ENCODE data around the gene ROR2.
A peak's percentile ranks its signal among the peaks of the same experiment; 100 is the strongest.

Gene ROR2

DNA sequence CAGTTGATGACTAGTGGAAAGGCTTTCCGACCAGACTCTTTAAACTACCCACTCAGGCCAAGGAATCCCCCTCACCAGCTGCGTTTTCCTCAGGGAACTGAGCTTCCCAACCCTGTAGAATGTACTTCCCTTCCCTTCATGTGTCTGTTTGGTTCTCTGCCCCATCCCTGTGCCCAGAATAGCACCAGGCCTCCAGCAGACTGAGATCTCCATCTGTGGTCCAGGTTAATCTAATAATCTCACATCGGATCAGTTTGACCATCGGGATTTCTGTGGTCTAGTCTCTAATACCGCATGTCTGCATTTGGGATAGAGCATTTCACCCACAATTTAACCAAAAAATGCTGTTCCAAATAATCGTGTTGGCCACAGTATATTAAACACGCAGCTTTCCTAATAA is 237.2 kb downstream of the ROR2 start:
- no peak overlapping the region for H3K4me3 ChIP-seq (replicated peaks; ENCODE audit: low read depth, low read length)
- TF ChIP-seq, protein P1, sequence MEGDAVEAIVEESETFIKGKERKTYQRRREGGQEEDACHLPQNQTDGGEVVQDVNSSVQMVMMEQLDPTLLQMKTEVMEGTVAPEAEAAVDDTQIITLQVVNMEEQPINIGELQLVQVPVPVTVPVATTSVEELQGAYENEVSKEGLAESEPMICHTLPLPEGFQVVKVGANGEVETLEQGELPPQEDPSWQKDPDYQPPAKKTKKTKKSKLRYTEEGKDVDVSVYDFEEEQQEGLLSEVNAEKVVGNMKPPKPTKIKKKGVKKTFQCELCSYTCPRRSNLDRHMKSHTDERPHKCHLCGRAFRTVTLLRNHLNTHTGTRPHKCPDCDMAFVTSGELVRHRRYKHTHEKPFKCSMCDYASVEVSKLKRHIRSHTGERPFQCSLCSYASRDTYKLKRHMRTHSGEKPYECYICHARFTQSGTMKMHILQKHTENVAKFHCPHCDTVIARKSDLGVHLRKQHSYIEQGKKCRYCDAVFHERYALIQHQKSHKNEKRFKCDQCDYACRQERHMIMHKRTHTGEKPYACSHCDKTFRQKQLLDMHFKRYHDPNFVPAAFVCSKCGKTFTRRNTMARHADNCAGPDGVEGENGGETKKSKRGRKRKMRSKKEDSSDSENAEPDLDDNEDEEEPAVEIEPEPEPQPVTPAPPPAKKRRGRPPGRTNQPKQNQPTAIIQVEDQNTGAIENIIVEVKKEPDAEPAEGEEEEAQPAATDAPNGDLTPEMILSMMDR (IDR thresholded peaks at IDR 0.05; ENCODE audit: low read length, missing control alignments) = no peak
- no peak for DNase-seq (ENCODE audit: low read depth)

DNA sequence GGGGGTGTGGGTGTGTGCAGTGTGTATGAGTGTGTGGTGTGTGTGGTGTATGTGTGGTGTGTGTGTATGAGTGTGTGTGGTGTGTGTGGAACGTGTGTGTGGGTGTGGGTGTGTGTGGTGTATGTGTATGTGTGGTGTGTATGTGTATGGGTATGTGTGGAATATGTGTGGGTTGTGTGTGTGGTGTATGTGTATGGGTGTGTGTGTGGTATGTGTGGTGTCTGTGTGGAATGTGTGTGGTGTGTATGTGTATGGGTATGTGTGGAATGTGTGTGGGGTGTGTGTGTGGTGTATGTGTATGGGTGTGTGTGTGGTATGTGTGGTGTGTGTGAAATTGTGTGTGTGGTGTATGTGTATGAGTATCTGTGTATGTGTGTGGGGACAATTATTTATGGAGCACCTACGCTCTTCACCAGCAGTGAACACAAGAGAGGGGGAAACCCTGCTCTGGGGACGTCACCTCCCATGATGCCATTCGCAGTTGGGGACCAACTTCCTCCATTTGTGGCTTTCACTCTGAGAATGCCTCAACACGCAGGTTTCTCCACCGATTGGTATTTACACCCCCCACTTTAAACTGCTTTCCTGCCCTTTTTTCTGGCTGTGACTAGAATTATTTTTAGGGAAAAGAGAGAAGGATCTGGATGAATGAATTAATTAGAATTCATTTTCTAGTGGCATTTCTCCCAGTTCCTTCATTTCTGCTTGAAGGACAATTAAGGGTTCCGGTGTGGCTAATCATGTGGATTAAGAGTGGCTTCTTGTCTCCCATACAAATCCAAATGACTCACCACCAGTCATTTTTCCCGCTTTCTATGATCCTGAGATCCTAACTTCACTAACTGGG is 238.1 kb downstream of the ROR2 start:
- H3K4me3 ChIP-seq (replicated peaks; ENCODE audit: low read depth, low read length) = no peak overlapping the region
- peak; percentile 31 for DNase-seq (ENCODE audit: low read depth)
- TF ChIP-seq, protein P1 (IDR thresholded peaks at IDR 0.05; ENCODE audit: low read length, missing control alignments) = no peak

DNA sequence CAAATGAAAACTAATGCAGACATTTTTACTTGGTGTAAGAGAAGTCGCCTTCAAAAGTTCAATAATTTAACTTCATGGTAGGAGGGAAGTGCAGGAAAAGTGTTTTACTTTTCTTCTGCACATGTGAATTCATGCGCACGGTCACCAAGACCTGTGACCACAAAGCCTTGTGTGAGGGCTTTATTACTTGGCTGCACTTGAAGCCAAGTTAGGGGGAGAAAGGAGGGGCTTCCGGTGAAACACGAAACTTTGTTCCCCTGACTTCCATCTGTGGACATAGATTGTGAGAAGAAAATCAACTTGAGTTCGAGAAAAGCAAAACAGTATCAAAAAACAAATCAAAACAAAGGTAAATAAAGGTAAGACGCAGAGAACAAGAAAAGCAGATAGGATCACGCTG is 239.9 kb downstream of the ROR2 start:
- DNase-seq (ENCODE audit: low read depth) = no peak
- TF ChIP-seq, protein P1 (IDR thresholded peaks at IDR 0.05; ENCODE audit: low read length, missing control alignments) = no peak
- H3K4me3 ChIP-seq (replicated peaks; ENCODE audit: low read depth, low read length) = no peak overlapping the region

DNA sequence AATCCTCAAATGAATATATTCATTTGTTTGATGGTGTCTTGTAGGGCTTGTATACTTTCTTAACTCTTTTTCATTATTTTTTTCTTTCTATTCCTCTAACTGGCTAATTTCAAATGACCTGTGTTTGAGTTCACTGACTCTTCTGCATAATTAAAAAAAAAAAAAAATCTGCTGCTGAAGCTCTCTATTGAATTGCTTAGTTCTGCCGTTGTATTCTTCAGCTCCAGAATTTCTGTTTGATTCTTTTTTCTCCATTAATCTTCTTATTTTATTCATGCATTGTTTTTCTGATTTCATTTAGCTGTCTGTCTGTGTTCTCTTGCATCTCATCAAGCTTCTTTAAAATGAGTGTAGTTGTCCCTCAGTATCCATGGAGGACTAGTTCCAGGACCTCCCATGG is 244.6 kb downstream of the ROR2 start:
- DNase-seq (ENCODE audit: low read depth) = no peak
- no peak overlapping the region for H3K4me3 ChIP-seq (replicated peaks; ENCODE audit: low read depth, low read length)
- TF ChIP-seq, protein P1 (IDR thresholded peaks at IDR 0.05; ENCODE audit: low read length, missing control alignments) = no peak

DNA sequence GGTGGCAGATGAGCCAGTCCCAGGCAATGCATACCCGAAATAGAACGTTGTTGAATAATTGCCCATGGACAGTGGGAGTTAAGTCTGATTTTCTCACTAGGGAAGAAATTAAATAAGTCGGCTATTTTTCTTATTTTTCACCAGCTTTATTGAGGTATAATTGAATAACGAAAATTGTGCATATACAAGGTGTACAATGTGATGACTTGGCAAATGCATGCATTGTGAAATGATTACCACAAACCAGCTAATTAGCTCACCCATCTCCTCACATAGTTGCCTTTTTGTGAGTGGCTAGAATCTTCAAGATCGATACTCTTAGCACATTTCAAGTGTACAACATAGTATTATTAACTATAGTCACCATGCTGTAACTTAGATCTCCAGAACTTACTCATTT is 249.6 kb downstream of the ROR2 start:
- TF ChIP-seq, protein P1 (IDR thresholded peaks at IDR 0.05; ENCODE audit: low read length, missing control alignments) = no peak
- DNase-seq (ENCODE audit: low read depth) = no peak
- H3K4me3 ChIP-seq (replicated peaks; ENCODE audit: low read depth, low read length) = no peak overlapping the region

DNA sequence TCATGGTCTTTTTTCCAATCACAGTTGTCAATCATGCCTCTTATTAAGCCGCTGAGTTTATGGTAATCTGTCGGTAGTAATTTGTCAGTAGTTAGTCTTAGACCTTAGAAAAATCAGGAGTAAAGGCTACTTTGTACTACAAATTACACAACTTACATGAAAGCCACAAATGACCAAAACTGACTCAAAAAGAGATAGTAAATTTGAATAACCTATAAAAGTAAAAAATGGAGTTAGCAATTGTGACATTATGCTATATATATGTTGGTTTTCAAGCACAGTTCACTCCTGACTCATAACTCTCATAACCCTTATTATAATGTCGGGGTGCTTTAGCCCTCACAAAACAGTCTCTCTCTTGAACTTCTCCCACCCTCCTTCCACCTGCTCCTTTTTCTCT is 251.8 kb downstream of the ROR2 start:
- TF ChIP-seq, protein P1 (IDR thresholded peaks at IDR 0.05; ENCODE audit: low read length, missing control alignments) = no peak
- H3K4me3 ChIP-seq (replicated peaks; ENCODE audit: low read depth, low read length) = no peak overlapping the region
- DNase-seq (ENCODE audit: low read depth) = no peak

DNA sequence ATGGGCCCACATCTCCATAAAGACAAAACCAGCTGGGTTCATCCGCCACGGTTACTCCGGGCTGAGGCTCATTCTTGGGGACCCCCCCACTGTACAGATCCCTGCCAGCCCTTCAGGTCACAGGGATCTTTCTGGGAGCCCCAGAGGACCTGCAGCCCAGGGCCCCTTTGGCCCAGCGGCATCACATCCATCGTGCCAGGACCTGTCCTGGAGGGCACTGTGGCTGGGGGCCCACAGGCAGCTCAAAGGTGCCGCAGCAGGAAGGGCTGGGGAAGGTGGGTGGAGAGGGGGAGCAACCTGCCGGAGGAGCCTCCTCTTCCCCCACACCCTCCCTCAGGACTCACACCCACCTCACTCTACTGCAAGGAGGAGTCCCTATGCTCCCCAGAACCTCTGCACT is 252.8 kb downstream of the ROR2 start:
- DNase-seq (ENCODE audit: low read depth) = no peak
- TF ChIP-seq, protein P1 (IDR thresholded peaks at IDR 0.05; ENCODE audit: low read length, missing control alignments) = no peak
- H3K4me3 ChIP-seq (replicated peaks; ENCODE audit: low read depth, low read length) = no peak overlapping the region

All from fibroblast of pulmonary artery (primary cell).